ENCODE measurements around the gene RNPS1.

GRCh38 chr16:2270588-2271470, 2.9 kb upstream of the RNPS1 start:
- TF ChIP-seq CTCF (IDR thresholded peaks at IDR 0.05) = no peak
- no peak for TF ChIP-seq POLR2A (IDR thresholded peaks at IDR 0.05)

Measured in thyroid gland (tissue), 4 donors.